WERI-Rb-1 (cell line): ENCODE data around the gene ATP2A3.

Experiments used
- DNase-seq: peaks from one replicate; pipeline ENCODE4 v3.0.0-alpha.2; 2020
- H3K27ac ChIP-seq: fragments of 250-450 bp; sonication (Bioruptor Pico); 2 replicates; pipeline ENCODE4 v1.5.1; 2020; ENCODE audit warnings: mild to moderate bottlenecking, moderate library complexity
- H3K27me3 ChIP-seq: fragments of 250-450 bp; sonication (Bioruptor Pico); 2 replicates; pipeline ENCODE4 v1.5.1; 2021; ENCODE audit warnings: mild to moderate bottlenecking, low read depth, moderate library complexity; ENCODE audit not compliant: insufficient read depth, severe bottlenecking
- H3K36me3 ChIP-seq: fragments of 250-450 bp; sonication (Bioruptor Pico); 2 replicates; pipeline ENCODE4 v1.5.1; 2020; ENCODE audit warnings: mild to moderate bottlenecking, moderate library complexity
- H3K4me3 ChIP-seq: 2 replicates; pipeline ENCODE4 v1.5.1; 2011; ENCODE audit warnings: low read depth, mild to moderate bottlenecking, control low read depth, low read length
- H3K9me3 ChIP-seq: fragments of 250-450 bp; sonication (Bioruptor Pico); 2 replicates; pipeline ENCODE4 v1.5.1; 2021; ENCODE audit warnings: mild to moderate bottlenecking, moderate library complexity; ENCODE audit not compliant: severe bottlenecking
- CTCF ChIP-seq: IDR thresholded peaks from 2 replicates; pipeline ENCODE4 v1.5.1; 2011; ENCODE audit warnings: low read depth, mild to moderate bottlenecking, control low read depth, inconsistent platforms, low read length

The ATP2A3 gene

GRCh38 chr17:3943240-3943891, 20.9 kb downstream of the ATP2A3 start:
- no peaks in the 10 kb centered on the region for H3K27me3 ChIP-seq
- no peak overlapping the region for H3K4me3 ChIP-seq
- H3K9me3 ChIP-seq = peaks cover 6% of the 10 kb centered on the region
- TF ChIP-seq CTCF = no peak
- DNase-seq = no peak
- no peak overlapping the region; the same call in 1 of the 2 replicates for H3K27ac ChIP-seq
- no peaks in the 10 kb centered on the region for H3K36me3 ChIP-seq

- H3K9me3 ChIP-seq = peaks cover 6% of the 10 kb centered on the region
- no peak overlapping the region for H3K4me3 ChIP-seq
- H3K27ac ChIP-seq = no peak overlapping the region
- no peaks in the 10 kb centered on the region for H3K36me3 ChIP-seq
- H3K27me3 ChIP-seq = no peaks in the 10 kb centered on the region
- DNase-seq = no peak
- TF ChIP-seq CTCF = no peak
Observed at GRCh38 chr17:3940965-3941698, 23.1 kb downstream of the ATP2A3 start.

- no peak for TF ChIP-seq CTCF
- no peaks in the 10 kb centered on the region for H3K27me3 ChIP-seq
- no peaks in the 10 kb centered on the region for H3K36me3 ChIP-seq
- no peak overlapping the region for H3K4me3 ChIP-seq
- no peaks in the 10 kb centered on the region for H3K9me3 ChIP-seq
- DNase-seq = no peak
- no peak overlapping the region for H3K27ac ChIP-seq
Observed at GRCh38 chr17:3937359-3937758, 26.9 kb downstream of the ATP2A3 start.

- H3K9me3 ChIP-seq = no peaks in the 10 kb centered on the region
- no peak for DNase-seq
- no peak overlapping the region for H3K4me3 ChIP-seq
- H3K27me3 ChIP-seq = no peaks in the 10 kb centered on the region
- no peak overlapping the region for H3K27ac ChIP-seq
- H3K36me3 ChIP-seq = no peaks in the 10 kb centered on the region
- TF ChIP-seq CTCF = no peak
Observed at GRCh38 chr17:3935825-3936355, 28.3 kb downstream of the ATP2A3 start.

GRCh38 chr17:3935140-3935542, 29.1 kb downstream of the ATP2A3 start:
- Histone ChIP-seq H3K4me3 (no peak overlapping the region), H3K36me3 (no peaks in the 10 kb centered on the region), H3K27ac (no peak overlapping the region), H3K9me3 (no peaks in the 10 kb centered on the region), H3K27me3 (no peaks in the 10 kb centered on the region)
- peak; percentile 94 for TF ChIP-seq CTCF
- peak; percentile 86 for DNase-seq
